MM.1S (cell line): ENCODE measurements around the gene EXOC3L4.

Experiments used
- CTCF ChIP-seq: fragments of 300-600 bp; sonication (generic); IDR thresholded peaks from 2 replicates; pipeline ENCODE4 v1.5.1; 2016; ENCODE audit warnings: antibody characterized with exemption, low read length, mixed read lengths
- EZH2 ChIP-seq: fragments of 300-600 bp; sonication (generic); optimal IDR thresholded peaks from 2 replicates; pipeline ENCODE3; 2017; ENCODE audit warnings: low read depth, mild to moderate bottlenecking, antibody characterized with exemption, low read length, mixed read lengths
- EZH2phosphoT487 ChIP-seq: fragments of 300-600 bp; sonication (generic); IDR thresholded peaks from 2 replicates; pipeline ENCODE4 v1.6.1; 2018; ENCODE audit warnings: antibody characterized with exemption, low read length

GRCh38 chr14:103122585-103122946 is 28.0 kb downstream of the EXOC3L4 start:
- TF ChIP-seq CTCF (no peak), EZH2phosphoT487 (no peak), EZH2 (no peak)
